Stimulated activated CD4-positive, alpha-beta T cell treated with anti-CD3 and anti-CD28 coated beads, Interleukin-12 subunit alpha, Interleukin-12 subunit beta, amount 100 ng/mL, for 24 hours (primary cell): Measurements from ENCODE around the gene SCN8A.
"Not testable (repeated sequence)": the region's sequence is repeated elsewhere in the genome, so short reads cannot be mapped to it uniquely, and the experiment has no call there.

Experiments
- DNase-seq, 2 experiments: peaks; one replicate each; pipeline ENCODE4 v3.0.0-alpha.2; 2020; ENCODE audit warnings: low read depth in 2 of 2

The SCN8A gene

DNA sequence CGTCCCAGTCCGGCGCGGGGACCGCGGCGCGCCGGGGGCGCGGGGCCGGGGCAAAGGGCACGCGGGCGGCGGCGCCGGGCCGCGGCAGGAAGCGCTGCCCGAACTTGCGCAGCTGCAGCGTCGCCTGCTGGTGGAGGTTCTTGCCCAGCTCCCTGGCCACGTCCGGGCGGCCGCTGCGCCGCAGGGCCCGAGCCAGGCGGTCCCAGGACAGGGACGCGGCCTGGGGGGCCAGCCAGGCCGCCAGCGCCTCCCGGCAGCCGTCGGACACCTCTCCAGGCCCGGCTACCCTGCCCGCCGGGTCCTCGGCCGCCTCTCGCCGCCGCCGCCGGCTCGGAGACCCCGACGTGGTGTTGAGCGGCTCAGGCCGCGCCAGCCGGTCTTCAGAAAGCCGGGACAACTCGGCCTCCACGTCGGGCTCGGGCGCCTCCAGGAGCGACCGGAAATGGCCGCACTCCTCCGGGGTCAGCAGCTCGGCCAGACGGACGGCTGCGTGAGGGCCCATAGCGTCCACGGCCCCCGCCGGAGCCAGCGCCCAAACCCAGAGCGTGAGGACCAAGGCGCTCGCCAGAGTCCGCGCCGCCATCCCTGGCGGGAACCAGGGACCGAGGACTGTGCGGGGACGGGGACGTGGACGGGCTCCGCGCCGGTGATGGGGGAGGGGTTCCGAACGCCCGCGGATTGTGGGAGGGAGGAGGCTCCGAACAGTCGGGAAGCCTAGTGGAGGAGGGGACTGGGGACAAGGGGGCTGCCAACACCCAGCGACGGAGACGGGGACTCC lies 223.5 kb downstream of the SCN8A start:
- DNase-seq, result peak in 1 of 2 experiments; percentile 48

DNA sequence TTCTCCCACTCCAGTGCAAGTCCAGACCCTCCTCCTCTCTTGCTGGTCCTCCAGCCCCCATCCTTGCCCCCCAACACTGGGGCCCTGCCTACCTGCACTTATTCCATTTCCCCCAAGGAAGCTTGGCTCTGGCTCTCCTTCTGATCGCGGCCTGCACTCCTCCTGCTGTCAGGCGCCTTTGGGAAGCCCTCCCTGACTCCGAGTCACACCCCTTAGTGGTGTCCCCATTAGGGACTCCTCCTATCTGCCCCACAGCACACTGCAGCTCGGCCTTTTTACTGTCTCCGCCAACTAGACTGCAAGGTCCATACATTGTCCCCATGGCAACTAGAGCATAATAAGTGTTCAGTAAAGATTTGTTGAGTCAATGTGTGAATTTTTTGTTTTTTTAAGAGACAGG lies 224.5 kb downstream of the SCN8A start:
- DNase-seq, result no peak

DNA sequence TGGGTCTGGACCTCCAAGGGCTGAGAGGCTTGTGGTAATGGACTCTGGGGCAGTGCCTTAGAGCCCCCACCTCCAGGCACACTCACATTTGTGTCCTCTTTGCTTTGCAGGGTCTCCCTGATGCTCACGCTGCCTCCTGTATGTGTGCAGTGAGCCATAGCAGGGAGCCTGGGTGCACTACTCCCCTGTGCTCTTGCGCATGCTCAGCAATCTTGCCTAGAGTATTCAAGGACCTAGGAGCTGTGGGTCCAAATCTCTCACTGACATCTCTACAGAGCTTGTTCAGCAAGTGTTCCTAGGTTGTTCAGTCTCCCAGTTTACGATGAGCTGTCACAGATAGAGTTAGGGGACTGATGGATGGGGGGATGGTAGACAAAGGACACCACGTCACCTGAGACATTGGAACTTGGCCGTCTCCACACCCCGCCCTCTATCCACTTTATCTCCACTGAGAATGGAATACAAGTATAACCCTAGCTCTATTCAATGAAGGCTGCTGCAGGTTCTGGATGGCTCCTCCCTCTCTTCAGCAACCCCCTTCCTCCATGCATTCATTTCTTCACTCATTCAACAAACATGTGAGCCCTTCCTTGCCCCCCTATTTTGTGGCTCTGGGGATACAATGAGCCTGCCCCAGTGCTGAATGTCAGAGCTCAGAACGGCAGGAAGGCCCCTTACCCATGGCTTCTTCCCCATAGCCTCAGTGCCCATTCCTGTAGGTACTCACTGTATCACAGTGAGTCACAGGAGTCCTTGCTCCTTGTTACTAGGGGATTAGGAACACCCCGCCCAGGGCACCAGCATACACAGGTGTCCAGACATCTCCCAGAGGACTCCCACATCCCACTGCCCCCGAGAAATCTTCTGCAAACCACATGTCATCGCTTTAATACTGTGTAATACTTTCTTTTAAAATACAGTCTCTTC lies 226.3 kb downstream of the SCN8A start:
- DNase-seq, result no peak

DNA sequence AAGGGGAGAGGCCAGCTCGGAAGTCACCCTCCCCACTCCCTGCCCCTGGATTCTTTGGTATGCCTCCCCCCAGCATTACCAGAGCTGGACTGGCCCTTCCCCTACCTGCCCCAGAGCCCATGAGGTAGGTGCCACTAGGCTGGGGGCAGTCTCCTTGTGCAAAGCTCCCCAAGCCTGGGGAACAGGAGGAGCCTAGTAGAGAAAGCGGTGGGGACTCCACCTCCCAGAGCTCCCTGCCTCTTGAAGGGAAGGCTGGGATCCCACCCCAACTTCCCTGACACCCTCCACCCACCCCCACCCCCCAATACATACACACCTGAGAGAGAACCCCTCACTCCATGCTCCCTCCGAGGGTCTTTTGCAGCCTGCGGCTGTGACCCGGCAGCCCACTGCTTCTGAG lies 227.1 kb downstream of the SCN8A start:
- no peak for DNase-seq

- no peak for DNase-seq
Observed at GRCh38 chr12:51818566-51819300, 227.7 kb downstream of the SCN8A start.

GRCh38 chr12:51819736-51820525 lies 228.9 kb downstream of the SCN8A start:
- no peak for DNase-seq

DNA sequence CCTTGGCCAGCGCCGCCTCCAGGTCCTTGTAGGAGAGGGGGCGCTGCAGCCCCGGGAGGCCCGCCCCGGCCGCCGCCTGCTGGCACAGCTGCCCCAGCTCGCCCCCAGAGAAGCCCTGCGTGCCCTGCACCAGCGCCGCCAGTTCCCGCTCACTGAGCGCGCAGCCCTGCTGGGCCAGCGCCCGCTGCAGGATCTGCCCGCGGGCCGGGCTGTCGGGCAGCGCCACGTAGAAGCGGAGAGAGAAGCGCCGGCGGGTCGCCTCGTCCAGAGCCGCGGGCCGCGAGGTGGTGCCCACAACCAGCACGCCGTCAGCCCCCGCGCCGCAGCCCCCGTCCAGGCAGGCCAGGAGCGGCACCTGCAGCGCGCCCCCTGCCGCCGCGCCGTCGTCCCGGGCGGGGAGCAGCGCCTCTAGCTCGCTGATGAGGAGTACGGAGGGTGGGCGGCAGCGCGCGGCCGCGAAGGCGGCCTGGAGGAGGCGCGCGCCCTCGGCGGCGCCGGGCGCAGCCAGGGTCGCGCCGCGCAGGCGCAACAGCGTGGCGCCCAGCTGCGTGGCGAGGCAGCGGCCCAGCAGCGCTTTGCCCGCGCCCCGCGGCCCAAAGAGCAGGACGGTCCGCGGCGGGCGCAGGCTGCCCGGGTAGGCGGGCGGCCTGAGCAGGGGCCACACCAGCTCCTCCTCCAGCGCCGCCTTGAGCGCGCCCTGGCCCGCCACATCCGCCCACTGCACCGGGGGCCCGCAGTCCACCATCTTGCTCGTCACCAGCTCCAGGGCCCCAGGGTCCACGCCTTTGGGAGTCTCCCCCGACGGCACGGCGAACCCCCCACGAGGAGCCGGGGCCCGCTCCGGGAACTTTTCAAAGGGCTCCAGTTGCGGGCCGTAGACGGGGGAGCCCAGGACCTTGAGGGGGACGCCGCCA lies 229.8 kb downstream of the SCN8A start:
- peak; percentile 68 to 75 for DNase-seq

GRCh38 chr12:51821440-51822260 lies 230.6 kb downstream of the SCN8A start:
- no peak for DNase-seq

DNA sequence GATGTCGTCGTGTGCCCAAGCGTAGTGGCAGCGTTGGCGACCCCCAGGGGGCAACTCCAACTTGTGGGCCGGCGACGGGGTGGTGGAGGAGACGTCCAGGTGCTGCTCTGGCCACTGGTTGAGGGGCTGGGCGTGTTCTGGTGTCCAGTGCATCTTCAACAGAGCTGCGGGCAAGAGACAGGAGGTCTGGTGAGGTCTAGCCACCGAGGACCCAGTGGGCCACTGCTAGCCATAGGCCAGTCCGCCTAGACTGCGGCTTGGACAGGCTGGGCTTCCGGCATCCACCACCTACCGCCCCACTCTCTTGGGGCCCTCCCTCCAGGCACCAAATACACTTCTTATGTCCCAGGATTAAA lies 231.2 kb downstream of the SCN8A start:
- DNase-seq, result no peak

DNA sequence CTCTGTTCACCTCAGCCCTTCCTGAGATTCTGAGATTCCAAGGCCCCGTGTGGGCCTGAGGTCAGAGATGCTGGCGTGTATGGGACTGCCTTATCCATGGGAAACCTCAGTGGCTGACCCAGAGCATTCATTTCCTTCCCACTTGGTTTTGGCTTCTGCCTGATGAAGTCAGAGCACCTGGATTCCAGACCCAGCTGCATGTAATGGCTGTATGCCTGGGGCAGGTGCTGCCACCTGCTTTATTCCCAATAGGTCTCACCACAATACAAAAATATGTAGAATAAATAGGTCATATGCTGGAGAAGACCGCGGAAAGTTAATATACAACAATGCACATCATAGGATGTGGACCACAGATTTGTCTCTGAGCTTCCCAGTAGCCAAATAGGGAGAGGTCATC lies 231.9 kb downstream of the SCN8A start:
- no peak for DNase-seq

GRCh38 chr12:51823875-51824565 lies 233.0 kb downstream of the SCN8A start:
- DNase-seq, result no peak

DNA sequence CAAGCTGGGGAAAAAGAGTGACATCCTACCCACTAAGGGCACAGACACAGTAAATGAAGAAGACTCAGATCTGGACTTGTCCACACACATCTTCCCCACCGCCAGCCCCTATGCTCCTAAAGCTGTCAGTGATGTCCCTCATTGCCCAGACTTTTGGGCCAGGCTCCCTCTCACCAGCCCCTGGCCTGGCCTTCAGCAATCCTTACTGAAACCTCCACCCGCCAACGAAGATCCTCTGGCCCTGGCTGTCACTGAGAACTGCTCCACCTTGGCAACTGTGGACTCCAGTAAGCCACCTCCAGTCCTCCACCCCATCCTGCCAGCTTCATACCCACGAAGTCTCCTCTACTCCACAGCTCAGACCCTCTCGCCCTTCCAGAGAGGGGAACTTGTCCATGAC lies 234.2 kb downstream of the SCN8A start:
- DNase-seq, result no peak

DNA sequence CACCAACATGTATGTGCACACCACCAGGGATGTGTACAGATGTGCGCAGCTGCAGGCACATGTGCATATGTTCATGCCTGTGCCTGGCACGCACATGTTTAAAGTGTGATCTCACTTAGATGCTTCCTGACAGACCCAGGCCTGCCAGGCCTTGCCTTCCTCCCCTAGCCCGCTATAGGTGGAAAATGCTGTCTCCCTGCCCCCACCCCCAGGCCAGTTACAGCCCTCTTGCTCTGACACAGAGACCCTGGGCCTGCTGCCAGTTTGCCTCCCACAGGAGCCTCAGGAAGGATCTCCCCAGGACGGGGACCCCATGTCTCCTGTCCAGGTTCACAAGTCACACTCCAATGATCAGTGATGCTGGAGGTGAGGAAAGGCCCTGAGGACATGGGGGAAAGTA lies 235.8 kb downstream of the SCN8A start:
- DNase-seq, result no peak

GRCh38 chr12:51827925-51828818 lies 237.1 kb downstream of the SCN8A start:
- peak in 1 of 2 experiments; percentile 62 for DNase-seq

DNA sequence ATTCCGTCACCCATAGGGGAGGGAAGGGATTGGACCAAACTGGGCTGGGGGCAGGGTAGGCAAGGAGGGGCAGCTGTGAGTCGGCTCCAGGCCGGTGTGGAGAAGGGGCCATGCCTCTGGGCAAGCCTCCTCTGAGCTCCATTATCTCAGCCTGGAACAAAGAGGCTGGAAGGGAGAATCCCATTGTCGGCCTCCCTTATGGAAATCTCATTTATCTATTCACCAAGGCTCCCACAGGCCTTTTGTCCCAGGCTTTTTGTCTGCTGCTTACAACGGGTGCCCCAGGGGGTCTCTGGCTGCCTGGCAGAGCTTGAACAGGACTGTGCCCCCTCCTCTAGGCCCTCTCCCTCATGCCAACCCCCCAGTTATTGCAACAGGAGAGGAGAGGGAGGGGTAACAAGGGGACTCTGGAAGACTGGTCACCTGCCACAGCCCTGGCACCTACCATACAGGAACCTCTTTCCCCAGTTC lies 238.0 kb downstream of the SCN8A start:
- no peak for DNase-seq

DNA sequence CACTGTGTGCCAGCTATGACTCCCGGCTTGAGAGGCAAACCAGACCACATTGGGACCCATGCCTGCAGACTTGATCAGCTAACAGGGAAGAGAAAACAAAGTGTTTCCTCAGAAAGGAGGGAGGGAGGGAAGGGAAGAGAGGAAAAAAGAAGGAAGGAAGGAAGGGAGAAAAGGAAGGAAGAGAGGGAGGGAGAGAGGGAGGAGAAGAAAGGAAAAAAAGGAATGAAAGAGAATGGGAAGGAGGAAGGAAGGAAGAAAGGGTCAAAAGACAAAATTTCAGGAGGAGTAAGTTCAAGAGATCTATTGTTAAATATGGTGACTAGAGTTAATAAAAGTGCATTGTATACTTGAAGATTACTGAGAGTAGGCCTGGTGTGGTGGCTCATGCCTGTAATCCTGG lies 238.6 kb downstream of the SCN8A start:
- no peak for DNase-seq

GRCh38 chr12:51831817-51832216 lies 240.8 kb downstream of the SCN8A start:
- not testable (repeated sequence) for DNase-seq
